Activated CD4-positive, alpha-beta T cell treated with anti-CD3 and anti-CD28 coated beads, Interleukin-2, amount 50 U/mL, for 1 hour (primary cell): ENCODE data around the gene POLR2M.

Experiments
- DNase-seq: peaks from one replicate; pipeline ENCODE4 v3.0.0-alpha.2; 2020

Gene POLR2M

DNA sequence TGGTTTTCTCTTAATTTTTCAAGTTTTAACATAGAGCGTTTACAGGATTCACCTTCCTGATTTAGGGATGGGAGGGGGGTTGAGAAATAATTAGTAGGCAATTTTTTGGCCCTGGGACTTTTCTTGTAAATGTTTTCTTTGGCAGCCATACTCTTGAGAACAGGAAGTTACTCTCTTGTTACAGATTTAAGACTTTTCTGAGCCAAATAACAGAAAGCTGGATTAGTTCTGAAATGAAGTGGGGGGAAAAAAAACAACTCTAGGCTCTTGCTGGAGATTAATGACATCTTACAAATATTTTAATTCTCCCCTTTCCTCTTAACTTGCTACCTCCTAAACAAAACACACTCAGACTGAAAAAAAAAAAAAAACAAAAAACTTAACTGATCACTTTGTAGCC, 13.8 kb upstream of the POLR2M start:
- no peak for DNase-seq

DNA sequence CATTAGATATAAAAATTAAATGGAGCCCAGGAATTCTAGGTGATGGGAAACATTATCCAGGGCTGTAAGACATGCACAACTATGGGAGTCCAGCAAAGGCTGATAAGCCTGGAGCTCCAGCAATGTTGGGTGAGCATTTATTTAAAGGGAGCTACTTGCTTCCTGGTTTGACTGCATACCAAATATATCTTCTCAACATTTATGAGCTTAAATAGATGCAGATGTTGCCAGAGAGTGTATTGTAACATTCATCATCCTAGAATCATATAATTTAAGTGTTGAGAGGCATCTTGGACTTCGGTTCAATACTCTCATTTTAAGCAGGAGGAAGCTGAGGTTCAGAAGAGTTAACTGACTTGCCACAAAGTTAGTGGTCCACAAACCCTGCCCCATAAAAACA, 12.2 kb upstream of the POLR2M start:
- DNase-seq, result no peak

DNA sequence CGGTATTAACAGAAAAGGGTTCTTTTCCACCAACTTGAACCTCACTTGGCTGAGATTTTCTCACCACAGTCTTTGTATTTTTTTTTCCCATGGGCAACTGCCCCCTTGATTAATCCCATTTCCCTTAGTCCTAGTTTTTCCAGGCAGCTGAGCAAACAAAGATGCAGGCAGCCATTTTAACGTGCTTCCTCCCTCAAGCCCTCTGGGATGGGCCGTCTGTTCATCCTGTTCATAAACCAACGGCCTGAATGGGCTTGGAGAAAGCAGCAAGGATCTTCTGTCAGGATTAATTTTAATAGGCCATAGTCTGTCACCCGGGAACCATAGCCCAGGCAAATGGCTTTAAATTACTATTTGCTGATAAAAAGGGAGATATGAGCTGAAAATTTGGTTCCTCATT, 10.4 kb upstream of the POLR2M start:
- no peak for DNase-seq

DNA sequence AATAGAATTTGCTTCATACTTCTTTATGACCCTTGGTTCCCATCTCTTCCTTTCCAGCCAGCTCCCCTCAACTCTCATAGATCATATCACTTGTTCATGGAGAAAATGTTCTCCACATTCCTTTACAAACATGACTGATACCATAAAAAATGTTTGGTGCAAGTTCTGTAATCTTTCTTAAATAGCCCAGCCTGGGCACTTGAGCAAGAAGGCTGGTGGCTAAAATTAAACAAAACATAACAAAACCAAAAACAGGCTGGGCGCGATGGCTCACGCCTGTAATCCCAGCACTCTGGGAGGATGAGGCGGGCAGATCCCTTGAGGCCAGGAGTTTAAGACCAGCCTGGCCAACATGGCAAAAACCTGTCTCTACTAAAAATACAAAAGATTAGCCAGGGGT, 8.9 kb upstream of the POLR2M start:
- no peak for DNase-seq

DNA sequence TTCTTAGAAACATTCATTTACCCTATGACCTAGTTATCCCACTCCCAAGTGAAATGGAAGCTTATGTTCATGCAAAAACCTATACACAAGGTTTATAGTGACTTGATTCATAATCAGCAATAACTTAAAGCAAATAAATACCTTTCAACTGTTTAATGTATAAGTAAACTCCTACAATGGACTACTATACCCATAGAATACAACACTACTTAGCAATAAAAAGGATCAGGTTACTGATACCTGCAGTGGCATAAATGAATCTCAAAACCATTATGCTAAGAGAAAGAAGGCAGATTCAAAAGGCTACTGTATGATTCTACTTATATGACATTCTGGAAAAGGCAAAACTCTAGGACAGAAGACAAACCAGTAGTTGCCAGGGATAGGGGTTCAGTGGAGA, 8.3 kb upstream of the POLR2M start:
- DNase-seq, result no peak

DNA sequence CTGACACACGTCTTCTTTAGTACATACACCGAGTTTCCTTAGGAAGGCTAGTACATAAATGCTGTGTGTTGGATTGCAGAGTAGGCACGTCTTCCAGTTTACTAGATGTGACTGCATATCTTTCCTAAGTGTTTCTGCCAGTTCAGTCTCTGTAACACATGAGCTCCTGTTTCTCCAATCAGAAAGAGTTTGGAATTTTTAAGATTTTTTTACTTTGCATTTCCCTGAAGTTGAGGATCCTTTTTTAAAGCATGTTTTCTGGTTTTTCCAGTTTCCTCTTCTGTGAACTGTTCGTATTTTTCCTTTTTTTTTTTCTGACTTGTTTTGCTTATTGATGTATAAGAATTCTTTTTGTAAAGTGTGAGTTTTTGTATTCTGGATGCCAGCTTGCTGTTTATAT, 7.5 kb upstream of the POLR2M start:
- DNase-seq, result no peak

DNA sequence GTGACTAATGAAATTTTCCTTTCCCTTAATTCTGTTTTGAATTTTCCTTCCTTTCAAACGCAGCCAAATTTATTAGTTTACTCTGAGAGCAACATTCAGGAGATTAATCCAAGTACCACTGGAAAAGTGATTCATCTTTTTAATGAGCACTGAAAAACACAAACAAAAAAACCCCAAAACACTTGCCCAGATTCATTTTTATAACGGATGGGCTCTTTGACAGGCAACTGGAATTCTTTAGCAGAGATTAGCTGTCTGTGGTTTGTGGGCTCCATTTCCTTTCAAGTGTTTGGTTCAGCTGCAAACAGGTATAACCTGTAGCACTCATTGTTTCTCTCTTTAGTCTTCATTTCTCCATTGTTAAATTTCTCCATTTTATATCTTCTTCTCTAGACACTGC, 3.1 kb upstream of the POLR2M start:
- no peak for DNase-seq

DNA sequence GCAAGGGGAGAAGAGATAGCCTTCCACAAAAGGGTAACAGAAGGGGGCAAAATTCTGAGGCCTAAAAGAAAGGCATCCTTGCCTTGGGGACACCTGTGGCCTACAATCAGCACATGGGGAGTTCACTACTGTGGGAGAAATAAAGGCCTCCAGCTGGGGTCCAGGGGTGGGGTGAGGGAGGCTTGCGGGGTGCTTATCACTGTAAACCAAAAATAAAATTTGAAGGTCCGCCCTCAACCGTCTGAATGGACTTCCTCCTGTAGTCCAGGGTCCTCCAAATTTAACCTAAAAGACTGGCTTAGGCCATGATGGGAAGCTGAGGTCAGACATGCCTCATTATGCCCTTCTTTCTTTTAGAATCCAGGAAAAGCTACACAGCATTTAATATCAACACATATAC, 2.1 kb upstream of the POLR2M start:
- DNase-seq, result no peak

DNA sequence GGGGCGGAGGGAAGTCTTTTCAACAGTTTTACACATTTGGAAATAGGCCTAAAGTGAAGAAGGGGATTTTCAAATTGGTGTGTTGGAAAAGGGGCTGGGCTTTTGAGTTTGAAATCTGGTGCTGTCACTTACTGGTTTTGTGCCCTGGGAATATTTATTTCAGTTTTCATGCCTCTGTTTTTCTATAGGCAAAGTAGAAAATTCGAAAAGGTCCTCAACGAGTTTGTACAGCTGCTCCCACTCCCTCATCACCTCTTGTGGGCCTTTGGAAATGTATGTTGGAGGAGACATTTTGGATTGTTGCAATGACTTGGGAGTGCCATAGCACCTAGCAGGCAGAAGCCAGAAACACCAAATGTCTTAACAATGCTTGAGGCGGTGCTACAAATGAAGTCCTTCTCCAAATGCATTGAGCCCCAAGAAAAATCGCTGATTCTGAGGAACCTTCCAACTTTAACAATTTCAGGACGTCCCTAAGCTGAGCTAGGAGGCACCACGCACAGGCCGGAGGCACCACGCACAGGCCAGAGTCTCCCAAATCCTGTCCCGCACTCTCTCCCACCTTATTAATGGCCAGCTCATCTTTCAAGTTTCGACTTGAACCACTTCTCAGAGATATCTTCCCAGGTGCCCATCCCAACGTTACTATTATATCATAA, 639 bp upstream of the POLR2M start:
- no peak for DNase-seq

DNA sequence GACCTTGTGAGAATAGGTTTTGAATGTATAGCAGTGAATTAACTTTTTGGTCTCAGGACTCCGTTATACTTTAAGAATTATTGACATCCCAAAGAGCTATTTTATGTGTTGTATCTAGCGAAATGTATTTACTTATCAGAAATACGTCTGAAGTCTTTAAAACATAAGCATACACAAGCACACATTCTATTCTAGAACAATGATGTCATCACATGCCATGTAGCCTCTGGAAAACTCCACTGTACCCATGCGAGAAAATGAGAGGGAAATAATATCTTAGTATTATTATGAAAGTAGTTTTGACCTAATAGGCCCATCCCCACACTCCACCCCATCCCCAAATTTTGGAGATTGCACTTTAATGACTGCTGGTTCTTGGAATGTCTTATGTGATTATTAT, 1.5 kb downstream of the POLR2M start:
- no peak for DNase-seq

DNA sequence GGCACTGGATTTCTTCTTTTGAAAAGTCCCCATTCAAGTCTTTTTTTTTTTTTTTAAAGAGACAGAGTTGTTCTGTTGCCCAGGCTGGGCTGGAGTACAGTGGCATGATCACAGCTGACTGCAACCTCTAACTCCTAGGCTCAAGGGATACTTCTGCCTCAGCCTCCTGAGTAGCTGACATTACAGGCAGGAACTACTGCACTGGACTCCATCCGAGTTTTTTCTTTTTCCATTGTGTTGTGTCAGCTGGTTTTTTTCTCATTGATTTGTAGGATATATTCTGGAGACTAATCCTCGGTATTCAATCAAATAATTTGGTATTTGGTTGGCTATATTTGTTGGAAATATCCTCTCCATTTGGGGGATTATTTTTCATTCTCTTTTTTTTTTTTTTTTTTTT, 11.8 kb downstream of the POLR2M start:
- DNase-seq, result no peak

DNA sequence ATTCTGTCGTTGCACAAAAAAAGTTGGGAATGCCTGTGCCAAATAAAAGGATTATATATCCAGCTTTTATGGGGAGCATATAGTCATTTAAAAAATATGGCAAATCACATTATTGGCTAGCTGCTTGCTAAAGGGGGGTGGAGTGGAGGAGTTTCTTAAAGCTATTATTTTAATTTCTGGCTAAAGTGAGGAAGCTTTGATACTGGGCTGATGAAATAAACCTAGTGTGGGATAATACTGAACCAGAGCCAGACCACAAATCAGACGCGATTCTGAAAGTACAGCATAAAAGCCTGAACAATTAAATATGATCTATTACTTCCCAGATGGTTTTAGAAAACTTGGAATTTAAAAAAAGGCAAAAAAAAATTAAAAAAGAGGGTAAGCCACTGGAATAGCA, 14.4 kb downstream of the POLR2M start:
- DNase-seq, result no peak

DNA sequence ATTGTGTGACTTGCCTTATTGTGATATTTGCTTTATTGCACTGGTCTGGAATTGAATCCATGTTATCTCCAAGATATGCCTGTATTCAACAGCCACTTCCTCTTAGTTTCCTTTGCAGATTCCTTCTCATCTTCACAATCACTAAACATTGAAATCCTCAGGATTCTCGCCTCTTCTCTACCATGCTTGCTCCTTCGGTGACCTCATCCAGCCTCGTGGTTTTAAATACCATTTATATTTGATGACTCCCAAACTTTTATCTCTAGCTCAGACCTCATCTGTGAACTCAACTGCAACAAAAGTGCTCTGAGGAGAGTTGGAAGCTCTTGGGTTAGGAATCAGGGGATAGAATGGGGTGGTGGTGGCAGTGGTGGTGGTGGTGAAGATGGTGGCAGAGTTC, 19.9 kb downstream of the POLR2M start:
- no peak for DNase-seq

DNA sequence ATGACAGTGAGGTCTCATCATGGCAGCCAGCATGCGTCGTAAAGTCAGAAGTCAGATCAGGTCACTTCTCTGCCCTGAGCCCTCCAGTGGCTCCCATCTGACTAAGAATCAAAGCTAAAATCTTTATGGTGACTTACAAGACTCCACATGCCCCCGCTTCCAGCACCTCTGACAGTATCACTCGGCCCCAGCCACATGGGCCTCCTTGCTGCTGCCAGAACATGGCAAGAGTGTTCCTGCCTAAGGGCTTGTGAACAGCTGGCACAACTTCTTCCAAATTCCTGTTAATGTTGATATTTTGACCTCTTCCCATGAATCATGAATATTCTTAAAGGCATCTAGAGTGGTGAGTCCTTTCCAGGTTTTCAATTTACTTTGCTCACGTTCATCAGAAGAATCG, 20.5 kb downstream of the POLR2M start:
- no peak for DNase-seq

DNA sequence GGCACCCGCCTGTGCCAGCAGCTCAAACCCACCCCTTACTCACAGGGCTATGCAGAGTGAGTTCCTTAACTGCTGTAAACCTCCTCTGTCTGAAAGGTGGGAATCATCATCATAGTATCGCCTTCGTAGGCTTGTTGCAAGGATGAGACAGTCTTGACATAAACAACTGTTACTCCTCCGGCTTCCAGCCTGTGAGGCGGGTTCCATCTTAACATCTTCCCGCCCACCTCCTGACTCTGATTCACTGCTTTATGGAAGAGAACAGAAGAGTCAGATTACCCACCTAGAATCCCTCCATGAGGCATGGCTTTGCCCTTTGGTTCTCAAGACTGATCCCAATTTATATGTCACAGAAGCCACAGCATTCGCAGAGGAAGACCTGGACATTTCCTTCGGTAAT, 21.9 kb downstream of the POLR2M start:
- DNase-seq, result no peak

DNA sequence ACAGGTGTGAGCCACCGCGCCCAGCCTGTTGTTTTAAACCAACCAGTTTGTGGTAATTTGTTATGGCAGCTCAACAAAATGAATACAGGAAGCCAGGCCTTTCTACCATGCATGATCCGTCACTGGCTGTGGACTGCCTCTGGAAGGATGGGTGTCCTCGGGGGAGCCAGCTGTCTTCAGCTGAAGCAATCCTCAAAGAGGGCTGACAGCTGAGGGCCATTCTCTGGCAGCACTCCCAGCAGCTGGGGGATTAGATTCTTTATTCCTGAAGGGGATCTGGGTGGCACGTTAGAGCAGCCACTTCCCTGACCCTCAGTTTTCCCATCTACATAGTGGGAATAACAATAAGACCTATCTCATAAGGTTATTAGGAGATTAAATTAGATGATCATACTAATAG, 24.4 kb downstream of the POLR2M start:
- DNase-seq, result no peak

DNA sequence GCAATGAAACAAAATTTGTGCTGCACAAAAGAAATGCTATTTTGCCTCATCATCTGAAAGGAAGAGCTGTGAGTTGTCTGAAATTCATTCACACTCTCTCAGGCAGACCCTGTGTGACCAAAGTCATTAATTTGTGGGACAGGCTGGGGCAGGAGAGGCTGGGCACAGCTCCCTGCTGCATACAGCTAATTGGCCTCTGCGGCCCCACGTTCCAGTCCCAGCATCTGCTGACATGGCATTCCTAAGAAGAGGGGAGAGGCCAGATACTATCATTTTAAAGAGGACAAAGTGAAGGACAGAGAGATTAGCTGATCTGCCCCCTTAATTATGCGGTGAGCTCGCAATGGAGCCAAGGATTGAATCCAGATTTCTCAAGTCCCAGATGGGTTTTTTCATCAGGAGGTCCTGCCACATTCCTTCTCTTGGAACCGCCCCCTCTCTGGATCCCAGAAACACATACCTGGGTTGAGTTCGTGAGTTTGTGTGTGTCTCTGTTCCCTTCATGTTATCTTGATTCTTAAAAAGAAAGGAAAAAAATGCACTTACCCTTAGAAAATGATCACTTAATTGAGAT, 25.1 kb downstream of the POLR2M start:
- DNase-seq, result no peak

DNA sequence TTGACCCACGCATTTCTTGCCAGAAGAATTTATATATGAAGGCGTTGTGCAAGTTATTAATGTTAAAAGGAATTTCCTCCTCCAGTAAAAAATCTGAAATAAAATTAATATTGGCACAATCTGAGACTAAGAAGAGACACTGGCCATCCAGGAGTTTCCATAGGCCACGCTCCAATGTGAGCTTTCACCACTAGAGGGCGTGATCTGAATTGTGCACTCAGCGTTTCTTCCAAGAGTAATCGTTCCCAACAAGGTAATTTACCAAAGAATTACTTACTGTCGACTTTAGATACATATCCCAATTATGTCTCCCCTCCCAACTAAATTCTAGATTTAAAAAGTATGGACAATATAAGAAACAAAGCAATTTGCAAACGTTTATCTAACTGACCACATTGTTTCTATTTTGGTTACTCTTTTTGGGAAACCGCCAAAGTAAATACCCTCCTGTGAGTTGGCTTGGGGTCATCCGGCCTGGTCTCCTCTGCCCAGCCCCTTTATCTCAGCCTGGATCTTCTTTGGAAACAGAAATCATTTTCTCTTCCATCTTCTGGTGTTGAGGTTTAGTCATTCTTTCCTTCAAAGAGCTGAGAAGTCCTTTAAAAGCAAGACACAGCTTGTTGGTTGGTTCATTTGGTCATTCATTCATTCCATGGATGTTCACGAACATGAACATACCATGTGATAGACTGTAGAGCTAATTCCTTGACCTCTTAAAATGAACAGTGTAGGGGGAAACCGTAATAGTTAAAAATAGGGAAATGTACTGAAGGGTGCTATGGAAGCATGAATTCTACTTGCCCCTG, 26.2 kb downstream of the POLR2M start:
- peak; percentile 40 for DNase-seq

DNA sequence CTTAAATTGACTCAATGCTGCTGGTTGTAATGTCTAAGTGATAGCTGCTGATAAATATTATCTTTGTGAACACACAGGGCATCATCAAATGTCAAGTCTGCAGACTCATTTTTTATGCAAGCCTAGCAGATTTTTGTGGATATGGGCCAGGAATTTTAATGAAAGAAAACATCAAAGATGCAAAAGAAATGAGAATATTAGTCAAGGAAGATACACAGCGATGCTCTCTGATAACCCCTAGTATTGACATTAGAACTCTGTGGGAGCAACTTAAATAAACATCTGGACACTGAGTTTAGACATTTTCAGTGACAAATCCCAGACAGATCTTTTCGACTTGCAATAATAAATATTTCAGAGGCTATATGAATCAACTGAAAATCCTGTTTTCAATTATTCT, 28.3 kb downstream of the POLR2M start:
- DNase-seq, result no peak

DNA sequence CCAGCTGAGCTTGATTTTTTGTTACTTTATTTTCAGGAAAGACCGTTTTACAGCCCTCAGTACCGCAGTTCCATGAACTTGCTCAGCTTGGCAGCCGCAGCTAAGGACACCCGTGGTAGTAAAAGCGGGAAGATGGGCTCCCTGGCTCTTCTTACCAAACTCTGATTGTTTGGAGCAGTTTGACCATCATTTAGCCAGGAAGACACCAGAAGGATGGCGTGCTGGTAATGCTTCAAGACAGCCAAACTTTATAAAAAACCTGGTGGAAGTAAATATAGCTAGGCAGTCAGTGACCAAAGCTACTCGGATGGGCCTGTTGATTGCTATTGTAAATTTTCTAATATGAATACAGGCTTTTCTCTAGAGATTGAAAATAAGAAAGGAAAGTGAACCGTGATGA, 28.9 kb downstream of the POLR2M start:
- DNase-seq, result no peak

DNA sequence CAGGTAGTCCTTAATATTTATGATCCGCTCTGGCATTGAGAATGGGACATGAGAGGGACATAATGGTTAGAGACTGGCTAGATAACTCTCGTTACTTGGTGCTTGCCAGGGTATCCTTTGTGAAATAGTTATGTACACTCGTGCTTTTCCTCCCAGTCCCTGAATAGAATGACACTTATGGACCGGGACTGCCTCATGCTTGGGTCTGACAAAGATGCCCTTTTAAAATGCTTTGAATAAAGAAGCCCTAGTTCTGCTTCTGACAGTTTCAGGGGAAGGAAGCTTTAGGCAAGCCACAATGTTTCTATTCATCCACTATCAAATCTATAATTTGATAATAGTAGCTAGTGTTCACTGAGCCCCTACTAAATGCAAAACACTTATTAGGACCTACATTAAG, 29.4 kb downstream of the POLR2M start:
- no peak for DNase-seq

DNA sequence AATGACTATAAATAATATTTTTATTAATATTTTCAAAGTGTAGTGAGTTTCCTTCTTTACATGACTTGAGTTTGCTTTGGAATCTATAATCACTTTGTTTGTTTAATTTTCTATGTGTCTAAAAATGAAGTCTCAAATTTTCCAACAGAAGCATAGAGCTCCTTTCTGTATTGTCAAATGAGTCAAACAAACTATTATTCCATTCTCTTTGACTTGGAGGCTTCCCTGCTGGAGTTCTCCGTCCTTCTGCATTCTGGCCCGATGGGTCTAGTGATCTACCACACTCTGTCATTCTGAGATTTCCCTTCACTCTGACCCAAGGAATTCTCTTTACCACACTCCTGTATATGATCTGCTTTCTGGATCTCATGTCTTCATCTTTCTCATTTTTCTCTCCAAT, 30.1 kb downstream of the POLR2M start:
- no peak for DNase-seq

DNA sequence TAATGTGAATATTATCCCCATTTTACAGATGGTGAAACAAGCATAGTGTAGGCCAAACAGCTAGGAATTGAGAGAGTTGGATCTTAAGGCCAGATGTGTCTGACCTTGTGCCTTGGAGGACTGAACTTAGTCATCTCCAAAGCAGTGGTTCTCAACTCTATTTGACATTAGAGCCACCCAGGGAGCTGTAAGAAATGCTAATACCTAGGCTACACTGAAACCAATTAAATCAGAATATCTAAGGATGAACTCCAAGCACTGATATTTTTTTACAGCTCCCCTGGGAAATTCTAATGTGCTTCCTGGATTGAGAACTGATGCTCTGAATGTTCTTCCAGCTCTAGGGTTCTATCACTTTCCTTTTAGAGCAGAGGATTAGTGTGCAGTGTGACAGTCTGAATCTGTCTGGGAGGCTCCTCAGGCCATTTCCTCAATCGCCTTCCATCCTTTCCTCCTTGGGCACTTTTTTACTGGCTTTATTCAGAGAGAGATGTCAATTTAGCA, 32.3 kb downstream of the POLR2M start:
- no peak for DNase-seq

DNA sequence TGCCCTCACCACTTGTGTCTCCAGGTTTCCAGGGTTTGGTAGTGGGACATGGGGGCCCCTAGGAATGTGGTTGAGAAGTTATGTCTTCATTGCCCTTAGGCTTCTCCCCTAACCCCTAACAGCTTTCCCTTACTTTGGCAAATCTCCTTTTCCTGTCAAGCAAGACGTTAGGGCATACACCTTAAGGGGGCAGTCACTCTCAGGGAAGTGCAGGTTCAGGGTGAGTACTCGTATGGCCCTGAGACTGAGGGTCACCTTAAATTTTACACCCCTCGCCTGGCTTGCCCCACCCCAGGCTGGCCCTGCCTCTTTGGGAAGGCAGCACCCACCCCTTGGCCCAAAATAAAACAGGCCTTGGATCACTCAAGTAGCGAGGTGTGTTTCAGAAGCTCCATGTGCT, 33.5 kb downstream of the POLR2M start:
- DNase-seq, result no peak
